Right renal pelvis (tissue), 4 donors: ENCODE measurements around the gene EFCAB9. TPM values are rescaled to one million over a fixed set of nuclear protein-coding genes. Genes with fewer than 3 reads are reported as not detected.
"Not testable (repeated sequence)": the region's sequence is repeated elsewhere in the genome, so short reads cannot be mapped to it uniquely, and the experiment has no call there.

Experiments used
- DNase-seq, 4 donors: peaks; one replicate each; pipeline ENCODE4 v3.0.0-alpha.2; 2013; ENCODE audit warnings: low read depth in 4 of 4, low spot score in 3 of 4, missing footprints in 1 of 4
- polyA plus RNA-seq, 4 donors: library from polyadenylated mRNA; unstranded; fragments of 120-200 nt; gene quantifications; one replicate each; pipeline ENCODE4 v1.2.1, GENCODE V29; 2013; ENCODE audit not compliant: insufficient read length in 4 of 4

Gene EFCAB9
- polyA plus RNA-seq = not detected

- no peak for DNase-seq
These were observed at the start of gene EFCAB9 for GRCh38 chr5:172193872-172194271. EFCAB9 (plus strand) TSS chr5:172194172; CDS start chr5:172194173, 1 bp downstream.

- DNase-seq = no peak
These were observed 49.6 kb upstream of the EFCAB9 start for GRCh38 chr5:172144291-172144815.

GRCh38 chr5:172144931-172145869 lies 48.8 kb upstream of the EFCAB9 start:
- no peak for DNase-seq

GRCh38 chr5:172145870-172146747 lies 47.9 kb upstream of the EFCAB9 start:
- DNase-seq = no peak

GRCh38 chr5:172146748-172147092 lies 47.3 kb upstream of the EFCAB9 start:
- DNase-seq = no peak

- DNase-seq = no peak
These were observed 46.1 kb upstream of the EFCAB9 start for GRCh38 chr5:172147857-172148256.

GRCh38 chr5:172148381-172148780 lies 45.6 kb upstream of the EFCAB9 start:
- DNase-seq = no peak

- DNase-seq = no peak
These were observed 44.9 kb upstream of the EFCAB9 start for GRCh38 chr5:172149073-172149472.

- not testable (repeated sequence) for DNase-seq
These were observed 44.5 kb upstream of the EFCAB9 start for GRCh38 chr5:172149481-172149880.

GRCh38 chr5:172150514-172151425 lies 43.2 kb upstream of the EFCAB9 start:
- DNase-seq = no peak

GRCh38 chr5:172151661-172152210 lies 42.2 kb upstream of the EFCAB9 start:
- no peak for DNase-seq

GRCh38 chr5:172153695-172154094 lies 40.3 kb upstream of the EFCAB9 start:
- no peak for DNase-seq

GRCh38 chr5:172155101-172155500 lies 38.9 kb upstream of the EFCAB9 start:
- not testable (repeated sequence) for DNase-seq

- DNase-seq = no peak
These were observed 37.4 kb upstream of the EFCAB9 start for GRCh38 chr5:172156541-172156994.

- DNase-seq = no peak
These were observed 35.0 kb upstream of the EFCAB9 start for GRCh38 chr5:172159016-172159415.

- DNase-seq = no peak
These were observed 33.5 kb upstream of the EFCAB9 start for GRCh38 chr5:172160506-172160905.

GRCh38 chr5:172162323-172162986 lies 31.5 kb upstream of the EFCAB9 start:
- no peak for DNase-seq

GRCh38 chr5:172162987-172163343 lies 31.0 kb upstream of the EFCAB9 start:
- no peak for DNase-seq

GRCh38 chr5:172163346-172163745 lies 30.6 kb upstream of the EFCAB9 start:
- DNase-seq = no peak
